HEK293 (cell line): ENCODE data around the gene CCM2L.

Experiments
- KLF7 ChIP-seq: fragments of 450-650 bp; formaldehyde crosslinking; IDR thresholded peaks from 2 replicates; pipeline ENCODE4 v1.5.1; 2016; ENCODE audit warnings: missing biosample characterization, missing genetic modification characterization, borderline replicate concordance
- SP7 ChIP-seq: fragments of 450-650 bp; formaldehyde crosslinking; IDR thresholded peaks from 2 replicates; pipeline ENCODE4 v1.5.1; 2016; ENCODE audit warnings: missing biosample characterization, missing genetic modification characterization
- YY2 ChIP-seq: fragments of 450-650 bp; formaldehyde crosslinking; IDR thresholded peaks from 2 replicates; pipeline ENCODE4 v1.5.1; 2016; ENCODE audit warnings: missing biosample characterization, missing genetic modification characterization
- ZBTB1 ChIP-seq: fragments of 450-650 bp; formaldehyde crosslinking; IDR thresholded peaks from 2 replicates; pipeline ENCODE4 v1.5.1; 2016; ENCODE audit warnings: missing biosample characterization, missing genetic modification characterization
- ZBTB20 ChIP-seq: fragments of 450-650 bp; formaldehyde crosslinking; IDR thresholded peaks from 2 replicates; pipeline ENCODE4 v1.5.1; 2016; ENCODE audit warnings: missing biosample characterization, missing genetic modification characterization
- ZBTB21 ChIP-seq: fragments of 450-650 bp; formaldehyde crosslinking; IDR thresholded peaks from 2 replicates; pipeline ENCODE4 v1.5.1; 2017; ENCODE audit warnings: missing biosample characterization, missing genetic modification characterization
- ZNF121 ChIP-seq: fragments of 450-650 bp; formaldehyde crosslinking; IDR thresholded peaks from 2 replicates; pipeline ENCODE4 v1.5.1; 2016; ENCODE audit warnings: missing biosample characterization, missing genetic modification characterization
- ZNF132 ChIP-seq: fragments of 450-650 bp; formaldehyde crosslinking; IDR thresholded peaks from 2 replicates; pipeline ENCODE4 v1.5.1; 2017; ENCODE audit warnings: missing biosample characterization, missing genetic modification characterization, borderline replicate concordance
- ZNF155 ChIP-seq: fragments of 450-650 bp; formaldehyde crosslinking; IDR thresholded peaks from 2 replicates; pipeline ENCODE4 v1.5.1; 2016; ENCODE audit warnings: missing biosample characterization, missing genetic modification characterization
- ZNF19 ChIP-seq: fragments of 450-650 bp; formaldehyde crosslinking; IDR thresholded peaks from 2 replicates; pipeline ENCODE4; 2016; ENCODE audit warnings: missing biosample characterization, missing genetic modification characterization, low read depth
- ZNF23 ChIP-seq: fragments of 450-650 bp; formaldehyde crosslinking; IDR thresholded peaks from 2 replicates; pipeline ENCODE4 v1.5.1; 2016; ENCODE audit warnings: missing biosample characterization, missing genetic modification characterization, borderline replicate concordance
- ZNF350 ChIP-seq: fragments of 450-650 bp; formaldehyde crosslinking; IDR thresholded peaks from 2 replicates; pipeline ENCODE4 v1.5.0; 2017; ENCODE audit warnings: missing biosample characterization, mild to moderate bottlenecking, missing genetic modification characterization
- ZNF423 ChIP-seq: fragments of 450-650 bp; formaldehyde crosslinking; IDR thresholded peaks from 2 replicates; pipeline ENCODE4 v1.5.1; 2016; ENCODE audit warnings: missing biosample characterization, missing genetic modification characterization
- ZNF510 ChIP-seq: fragments of 450-650 bp; formaldehyde crosslinking; IDR thresholded peaks from 2 replicates; pipeline ENCODE4 v1.5.1; 2018; ENCODE audit warnings: mild to moderate bottlenecking, missing genetic modification characterization, missing biosample characterization; ENCODE audit not compliant: insufficient replicate concordance
- ZNF548 ChIP-seq: fragments of 450-650 bp; formaldehyde crosslinking; IDR thresholded peaks from 2 replicates; pipeline ENCODE4 v1.5.1; 2016; ENCODE audit warnings: missing biosample characterization, missing genetic modification characterization
- ZNF600 ChIP-seq: fragments of 450-650 bp; formaldehyde crosslinking; IDR thresholded peaks from 2 replicates; pipeline ENCODE4 v1.5.1; 2016; ENCODE audit warnings: missing biosample characterization, missing genetic modification characterization
- ZNF658 ChIP-seq: fragments of 450-650 bp; formaldehyde crosslinking; IDR thresholded peaks from 2 replicates; pipeline ENCODE4; 2016; ENCODE audit warnings: missing biosample characterization, missing genetic modification characterization
- ZNF701 ChIP-seq: fragments of 450-650 bp; formaldehyde crosslinking; IDR thresholded peaks from 2 replicates; pipeline ENCODE4 v1.5.1; 2016; ENCODE audit warnings: missing biosample characterization, missing genetic modification characterization
- ZNF837 ChIP-seq: fragments of 450-650 bp; formaldehyde crosslinking; IDR thresholded peaks from 2 replicates; pipeline ENCODE4 v1.5.1; 2016; ENCODE audit warnings: missing biosample characterization, missing genetic modification characterization
- ZXDB ChIP-seq: fragments of 450-650 bp; formaldehyde crosslinking; IDR thresholded peaks from 2 replicates; pipeline ENCODE4 v1.5.1; 2016; ENCODE audit warnings: missing biosample characterization, missing genetic modification characterization
- TF ChIP-seq, protein P1 (sequence below): fragments of 450-650 bp; formaldehyde crosslinking; IDR thresholded peaks from 2 replicates; pipeline ENCODE4 v1.5.1; 2016; ENCODE audit warnings: missing biosample characterization, missing genetic modification characterization, low read depth
- TF ChIP-seq, protein P2 (sequence below): fragments of 450-650 bp; formaldehyde crosslinking; IDR thresholded peaks from 2 replicates; pipeline ENCODE4 v1.5.1; 2017; ENCODE audit warnings: missing biosample characterization, missing genetic modification characterization
- TF ChIP-seq, protein P3 (sequence below): fragments of 450-650 bp; formaldehyde crosslinking; conservative IDR thresholded peaks from 2 replicates; pipeline ENCODE4 v1.5.1; 2016; ENCODE audit warnings: low read depth, missing biosample characterization, missing genetic modification characterization
- TF ChIP-seq, protein P4 (sequence below): fragments of 450-650 bp; formaldehyde crosslinking; IDR thresholded peaks from 2 replicates; pipeline ENCODE4 v1.5.1; 2017; ENCODE audit warnings: missing biosample characterization, mild to moderate bottlenecking, missing genetic modification characterization, moderate library complexity
- TF ChIP-seq, protein P5 (sequence below): fragments of 450-650 bp; formaldehyde crosslinking; IDR thresholded peaks from 2 replicates; pipeline ENCODE4 v1.5.1; 2016; ENCODE audit warnings: missing biosample characterization, missing genetic modification characterization
- TF ChIP-seq, protein P6 (sequence below): fragments of 450-650 bp; formaldehyde crosslinking; IDR thresholded peaks from 2 replicates; pipeline ENCODE4 v1.5.1; 2017; ENCODE audit warnings: missing biosample characterization, missing genetic modification characterization

The CCM2L gene

DNA sequence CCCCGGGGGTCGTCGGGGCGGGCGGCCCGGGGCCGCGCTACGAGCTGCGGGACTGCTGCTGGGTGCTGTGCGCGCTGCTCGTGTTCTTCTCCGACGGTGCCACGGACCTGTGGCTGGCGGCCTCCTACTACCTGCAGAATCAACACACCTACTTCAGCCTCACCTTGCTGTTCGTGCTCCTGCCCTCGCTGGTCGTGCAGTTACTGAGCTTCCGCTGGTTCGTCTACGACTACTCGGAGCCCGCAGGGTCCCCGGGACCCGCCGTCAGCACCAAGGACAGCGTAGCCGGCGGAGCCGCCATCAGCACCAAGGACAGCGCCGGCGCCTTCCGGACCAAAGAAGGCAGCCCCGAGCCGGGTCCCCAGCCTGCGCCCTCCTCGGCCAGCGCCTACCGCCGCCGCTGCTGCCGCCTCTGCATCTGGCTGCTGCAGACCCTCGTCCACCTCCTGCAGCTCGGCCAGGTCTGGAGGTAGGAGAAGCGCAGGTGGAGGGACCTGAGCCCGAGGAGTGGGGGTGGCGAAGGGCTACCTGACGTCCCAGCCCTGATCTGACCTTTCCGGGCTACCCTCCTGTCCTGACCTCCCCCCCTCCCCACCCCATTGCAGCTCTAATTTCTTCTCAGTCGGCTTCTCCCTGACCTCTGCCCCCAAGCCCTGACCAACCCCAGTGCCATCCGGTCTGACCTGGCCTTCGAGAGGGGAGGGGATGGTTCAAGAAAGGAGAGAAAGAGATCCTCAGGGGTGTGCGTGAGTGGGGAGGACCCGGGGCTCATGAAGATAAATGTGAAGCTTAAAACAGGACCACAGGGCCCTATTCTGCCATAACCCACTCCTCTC is 41.7 kb upstream of the CCM2L start (continued):
- TF ChIP-seq, protein P1, sequence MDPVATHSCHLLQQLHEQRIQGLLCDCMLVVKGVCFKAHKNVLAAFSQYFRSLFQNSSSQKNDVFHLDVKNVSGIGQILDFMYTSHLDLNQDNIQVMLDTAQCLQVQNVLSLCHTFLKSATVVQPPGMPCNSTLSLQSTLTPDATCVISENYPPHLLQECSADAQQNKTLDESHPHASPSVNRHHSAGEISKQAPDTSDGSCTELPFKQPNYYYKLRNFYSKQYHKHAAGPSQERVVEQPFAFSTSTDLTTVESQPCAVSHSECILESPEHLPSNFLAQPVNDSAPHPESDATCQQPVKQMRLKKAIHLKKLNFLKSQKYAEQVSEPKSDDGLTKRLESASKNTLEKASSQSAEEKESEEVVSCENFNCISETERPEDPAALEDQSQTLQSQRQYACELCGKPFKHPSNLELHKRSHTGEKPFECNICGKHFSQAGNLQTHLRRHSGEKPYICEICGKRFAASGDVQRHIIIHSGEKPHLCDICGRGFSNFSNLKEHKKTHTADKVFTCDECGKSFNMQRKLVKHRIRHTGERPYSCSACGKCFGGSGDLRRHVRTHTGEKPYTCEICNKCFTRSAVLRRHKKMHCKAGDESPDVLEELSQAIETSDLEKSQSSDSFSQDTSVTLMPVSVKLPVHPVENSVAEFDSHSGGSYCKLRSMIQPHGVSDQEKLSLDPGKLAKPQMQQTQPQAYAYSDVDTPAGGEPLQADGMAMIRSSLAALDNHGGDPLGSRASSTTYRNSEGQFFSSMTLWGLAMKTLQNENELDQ (tag by site-specific recombination) = no peak
- no peak for TF ChIP-seq ZNF19 (tag by site-specific recombination)
- TF ChIP-seq ZXDB (tag by site-specific recombination) = 0 out of 2 replicates have a peak, but pooled peaks have one; percentile 23
- TF ChIP-seq ZNF121 (tag by site-specific recombination) = no peak
- no peak for TF ChIP-seq ZNF658
- no peak for TF ChIP-seq ZBTB20 (tag by site-specific recombination)
- no peak for TF ChIP-seq ZNF548
- TF ChIP-seq, protein P2, sequence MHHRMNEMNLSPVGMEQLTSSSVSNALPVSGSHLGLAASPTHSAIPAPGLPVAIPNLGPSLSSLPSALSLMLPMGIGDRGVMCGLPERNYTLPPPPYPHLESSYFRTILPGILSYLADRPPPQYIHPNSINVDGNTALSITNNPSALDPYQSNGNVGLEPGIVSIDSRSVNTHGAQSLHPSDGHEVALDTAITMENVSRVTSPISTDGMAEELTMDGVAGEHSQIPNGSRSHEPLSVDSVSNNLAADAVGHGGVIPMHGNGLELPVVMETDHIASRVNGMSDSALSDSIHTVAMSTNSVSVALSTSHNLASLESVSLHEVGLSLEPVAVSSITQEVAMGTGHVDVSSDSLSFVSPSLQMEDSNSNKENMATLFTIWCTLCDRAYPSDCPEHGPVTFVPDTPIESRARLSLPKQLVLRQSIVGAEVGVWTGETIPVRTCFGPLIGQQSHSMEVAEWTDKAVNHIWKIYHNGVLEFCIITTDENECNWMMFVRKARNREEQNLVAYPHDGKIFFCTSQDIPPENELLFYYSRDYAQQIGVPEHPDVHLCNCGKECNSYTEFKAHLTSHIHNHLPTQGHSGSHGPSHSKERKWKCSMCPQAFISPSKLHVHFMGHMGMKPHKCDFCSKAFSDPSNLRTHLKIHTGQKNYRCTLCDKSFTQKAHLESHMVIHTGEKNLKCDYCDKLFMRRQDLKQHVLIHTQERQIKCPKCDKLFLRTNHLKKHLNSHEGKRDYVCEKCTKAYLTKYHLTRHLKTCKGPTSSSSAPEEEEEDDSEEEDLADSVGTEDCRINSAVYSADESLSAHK (tag by site-specific recombination) = no peak
- TF ChIP-seq SP7 (tag by site-specific recombination) = peak; percentile 75
- no peak for TF ChIP-seq ZNF837 (tag by site-specific recombination)
- TF ChIP-seq ZBTB21 (tag by site-specific recombination) = no peak
- no peak for TF ChIP-seq ZBTB1 (tag by site-specific recombination)
- TF ChIP-seq, protein P3, sequence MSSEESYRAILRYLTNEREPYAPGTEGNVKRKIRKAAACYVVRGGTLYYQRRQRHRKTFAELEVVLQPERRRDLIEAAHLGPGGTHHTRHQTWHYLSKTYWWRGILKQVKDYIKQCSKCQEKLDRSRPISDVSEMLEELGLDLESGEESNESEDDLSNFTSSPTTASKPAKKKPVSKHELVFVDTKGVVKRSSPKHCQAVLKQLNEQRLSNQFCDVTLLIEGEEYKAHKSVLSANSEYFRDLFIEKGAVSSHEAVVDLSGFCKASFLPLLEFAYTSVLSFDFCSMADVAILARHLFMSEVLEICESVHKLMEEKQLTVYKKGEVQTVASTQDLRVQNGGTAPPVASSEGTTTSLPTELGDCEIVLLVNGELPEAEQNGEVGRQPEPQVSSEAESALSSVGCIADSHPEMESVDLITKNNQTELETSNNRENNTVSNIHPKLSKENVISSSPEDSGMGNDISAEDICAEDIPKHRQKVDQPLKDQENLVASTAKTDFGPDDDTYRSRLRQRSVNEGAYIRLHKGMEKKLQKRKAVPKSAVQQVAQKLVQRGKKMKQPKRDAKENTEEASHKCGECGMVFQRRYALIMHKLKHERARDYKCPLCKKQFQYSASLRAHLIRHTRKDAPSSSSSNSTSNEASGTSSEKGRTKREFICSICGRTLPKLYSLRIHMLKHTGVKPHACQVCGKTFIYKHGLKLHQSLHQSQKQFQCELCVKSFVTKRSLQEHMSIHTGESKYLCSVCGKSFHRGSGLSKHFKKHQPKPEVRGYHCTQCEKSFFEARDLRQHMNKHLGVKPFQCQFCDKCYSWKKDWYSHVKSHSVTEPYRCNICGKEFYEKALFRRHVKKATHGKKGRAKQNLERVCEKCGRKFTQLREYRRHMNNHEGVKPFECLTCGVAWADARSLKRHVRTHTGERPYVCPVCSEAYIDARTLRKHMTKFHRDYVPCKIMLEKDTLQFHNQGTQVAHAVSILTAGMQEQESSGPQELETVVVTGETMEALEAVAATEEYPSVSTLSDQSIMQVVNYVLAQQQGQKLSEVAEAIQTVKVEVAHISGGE (tag by site-specific recombination) = peak; percentile 56
- TF ChIP-seq YY2 = peak; percentile 70
- no peak for TF ChIP-seq ZNF23 (tag by site-specific recombination)
- no peak for TF ChIP-seq ZNF155 (tag by site-specific recombination)
- TF ChIP-seq KLF7 (tag by site-specific recombination) = no peak
- TF ChIP-seq, protein P4, sequence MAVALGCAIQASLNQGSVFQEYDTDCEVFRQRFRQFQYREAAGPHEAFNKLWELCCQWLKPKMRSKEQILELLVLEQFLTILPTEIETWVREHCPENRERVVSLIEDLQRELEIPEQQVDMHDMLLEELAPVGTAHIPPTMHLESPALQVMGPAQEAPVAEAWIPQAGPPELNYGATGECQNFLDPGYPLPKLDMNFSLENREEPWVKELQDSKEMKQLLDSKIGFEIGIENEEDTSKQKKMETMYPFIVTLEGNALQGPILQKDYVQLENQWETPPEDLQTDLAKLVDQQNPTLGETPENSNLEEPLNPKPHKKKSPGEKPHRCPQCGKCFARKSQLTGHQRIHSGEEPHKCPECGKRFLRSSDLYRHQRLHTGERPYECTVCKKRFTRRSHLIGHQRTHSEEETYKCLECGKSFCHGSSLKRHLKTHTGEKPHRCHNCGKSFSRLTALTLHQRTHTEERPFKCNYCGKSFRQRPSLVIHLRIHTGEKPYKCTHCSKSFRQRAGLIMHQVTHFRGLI (tag by site-specific recombination) = peak; percentile 16; the same call in 1 of the 2 replicates
- TF ChIP-seq ZNF701 (tag by site-specific recombination) = no peak
- TF ChIP-seq, protein P5, sequence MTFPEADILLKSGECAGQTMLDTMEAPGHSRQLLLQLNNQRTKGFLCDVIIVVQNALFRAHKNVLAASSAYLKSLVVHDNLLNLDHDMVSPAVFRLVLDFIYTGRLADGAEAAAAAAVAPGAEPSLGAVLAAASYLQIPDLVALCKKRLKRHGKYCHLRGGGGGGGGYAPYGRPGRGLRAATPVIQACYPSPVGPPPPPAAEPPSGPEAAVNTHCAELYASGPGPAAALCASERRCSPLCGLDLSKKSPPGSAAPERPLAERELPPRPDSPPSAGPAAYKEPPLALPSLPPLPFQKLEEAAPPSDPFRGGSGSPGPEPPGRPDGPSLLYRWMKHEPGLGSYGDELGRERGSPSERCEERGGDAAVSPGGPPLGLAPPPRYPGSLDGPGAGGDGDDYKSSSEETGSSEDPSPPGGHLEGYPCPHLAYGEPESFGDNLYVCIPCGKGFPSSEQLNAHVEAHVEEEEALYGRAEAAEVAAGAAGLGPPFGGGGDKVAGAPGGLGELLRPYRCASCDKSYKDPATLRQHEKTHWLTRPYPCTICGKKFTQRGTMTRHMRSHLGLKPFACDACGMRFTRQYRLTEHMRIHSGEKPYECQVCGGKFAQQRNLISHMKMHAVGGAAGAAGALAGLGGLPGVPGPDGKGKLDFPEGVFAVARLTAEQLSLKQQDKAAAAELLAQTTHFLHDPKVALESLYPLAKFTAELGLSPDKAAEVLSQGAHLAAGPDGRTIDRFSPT (tag by site-specific recombination) = no peak
- no peak for TF ChIP-seq ZNF510 (tag by site-specific recombination)
- TF ChIP-seq, protein P6, sequence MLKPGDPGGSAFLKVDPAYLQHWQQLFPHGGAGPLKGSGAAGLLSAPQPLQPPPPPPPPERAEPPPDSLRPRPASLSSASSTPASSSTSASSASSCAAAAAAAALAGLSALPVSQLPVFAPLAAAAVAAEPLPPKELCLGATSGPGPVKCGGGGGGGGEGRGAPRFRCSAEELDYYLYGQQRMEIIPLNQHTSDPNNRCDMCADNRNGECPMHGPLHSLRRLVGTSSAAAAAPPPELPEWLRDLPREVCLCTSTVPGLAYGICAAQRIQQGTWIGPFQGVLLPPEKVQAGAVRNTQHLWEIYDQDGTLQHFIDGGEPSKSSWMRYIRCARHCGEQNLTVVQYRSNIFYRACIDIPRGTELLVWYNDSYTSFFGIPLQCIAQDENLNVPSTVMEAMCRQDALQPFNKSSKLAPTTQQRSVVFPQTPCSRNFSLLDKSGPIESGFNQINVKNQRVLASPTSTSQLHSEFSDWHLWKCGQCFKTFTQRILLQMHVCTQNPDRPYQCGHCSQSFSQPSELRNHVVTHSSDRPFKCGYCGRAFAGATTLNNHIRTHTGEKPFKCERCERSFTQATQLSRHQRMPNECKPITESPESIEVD = no peak
- peak; percentile 83 for TF ChIP-seq ZNF600 (tag by site-specific recombination)
- TF ChIP-seq ZNF350 = no peak
- no peak for TF ChIP-seq ZNF423 (tag by site-specific recombination)
- TF ChIP-seq ZNF132 (tag by site-specific recombination) = no peak
